OCI-LY1 (cell line): ENCODE data around the gene RGS5.

ENCODE experiments used
- CTCF ChIP-seq: fragments of 200-600 bp; sonication (generic), shearing (Covaris generic); IDR thresholded peaks from 2 replicates; pipeline ENCODE4 v1.5.1; 2017; ENCODE audit warnings: mild to moderate bottlenecking, antibody characterized with exemption, low read length, moderate library complexity, mixed read lengths
- EZH2 ChIP-seq: fragments of 200-600 bp; sonication (generic), shearing (Covaris generic); IDR thresholded peaks from 2 replicates; pipeline ENCODE4 v1.8.0; 2017; ENCODE audit warnings: borderline replicate concordance, mixed run types, mild to moderate bottlenecking, antibody characterized with exemption, low read length, moderate library complexity, mixed read lengths

GRCh38 chr1:163230827-163231226 is 28.1 kb upstream of the RGS5 start:
- no peak for TF ChIP-seq CTCF
- TF ChIP-seq EZH2: no peak
